Hepatocyte (in vitro differentiated cells): Measurements from ENCODE around the gene NT5C2. TPM values are rescaled to one million over a fixed set of nuclear protein-coding genes. Genes with fewer than 3 reads are reported as not detected.
"Not testable (repeated sequence)": the region's sequence is repeated elsewhere in the genome, so short reads cannot be mapped to it uniquely, and the experiment has no call there.

ENCODE experiments used
- DNase-seq: peaks from one replicate; pipeline ENCODE4 v3.0.0-alpha.2; 2016; ENCODE audit warnings: low spot score
- H2AFZ ChIP-seq: fragments of 200-600 bp; sonication (generic); 2 replicates; pipeline ENCODE4 v1.6.0; 2016; ENCODE audit warnings: antibody characterized with exemption, mild to moderate bottlenecking
- H3K27ac ChIP-seq: fragments of 200-600 bp; sonication (generic); 2 replicates; pipeline ENCODE4 v1.5.1; 2016; ENCODE audit warnings: mild to moderate bottlenecking
- H3K27me3 ChIP-seq: fragments of 200-600 bp; sonication (generic); 2 replicates; pipeline ENCODE4 v1.6.1; 2016
- H3K36me3 ChIP-seq: fragments of 200-600 bp; sonication (generic); replicated peaks from 2 replicates; pipeline ENCODE4 v1.5.1; 2016; ENCODE audit warnings: low read depth; ENCODE audit not compliant: insufficient read depth
- H3K4me1 ChIP-seq: fragments of 200-600 bp; sonication (generic); 2 replicates; pipeline ENCODE4 v1.5.1; 2016; ENCODE audit warnings: mild to moderate bottlenecking, moderate library complexity; ENCODE audit not compliant: insufficient read depth
- H3K4me2 ChIP-seq: fragments of 200-600 bp; sonication (generic); 2 replicates; pipeline ENCODE4 v1.6.0; 2016
- H3K4me3 ChIP-seq: fragments of 200-600 bp; sonication (generic); 2 replicates; pipeline ENCODE4 v1.5.1; 2016; ENCODE audit warnings: mild to moderate bottlenecking
- H3K79me2 ChIP-seq: fragments of 200-600 bp; sonication (generic); 2 replicates; pipeline ENCODE4 v1.6.0; 2017; ENCODE audit warnings: mild to moderate bottlenecking
- H3K9me2 ChIP-seq: fragments of 200-600 bp; sonication (generic); replicated peaks from 2 replicates; pipeline ENCODE4 v1.6.0; 2017; ENCODE audit warnings: mild to moderate bottlenecking; ENCODE audit not compliant: insufficient read depth
- H3K9me3 ChIP-seq: fragments of 200-600 bp; sonication (generic); 2 replicates; pipeline ENCODE4 v1.5.1; 2016; ENCODE audit warnings: low read depth, mild to moderate bottlenecking
- H4K20me1 ChIP-seq: fragments of 200-600 bp; sonication (generic); 2 replicates; pipeline ENCODE4 v1.6.0; 2016; ENCODE audit warnings: mild to moderate bottlenecking; ENCODE audit not compliant: insufficient read depth, poor library complexity, severe bottlenecking
- EZH2 ChIP-seq: fragments of 200-600 bp; sonication (generic); IDR thresholded peaks from 2 replicates; pipeline ENCODE4 v1.6.1; 2016; ENCODE audit warnings: antibody characterized with exemption, mild to moderate bottlenecking, borderline replicate concordance
- EZH2phosphoT487 ChIP-seq: fragments of 200-600 bp; sonication (generic); IDR thresholded peaks from one replicate; pipeline ENCODE4 v1.6.1; 2018; ENCODE audit warnings: antibody characterized with exemption, mild to moderate bottlenecking, low read depth, moderate library complexity; ENCODE audit not compliant: unreplicated experiment, severe bottlenecking
- WGBS: methylation state at CpG from one replicate; pipeline ENCODE4 v1.1.6; 2016; ENCODE audit warnings: low lambda C conversion rate; ENCODE audit errors: missing lambda C conversion rate; 5-methylcytosine and 5-hydroxymethylcytosine counted together
- polyA plus RNA-seq: library from polyadenylated mRNA; unstranded; fragments of >200 nt; fragmentation: Nextera tagmentation; extraction: Ambion mirVana; gene quantifications from 2 replicates; pipeline ENCODE4 v1.2.1, GENCODE V29; 2016
- total RNA-seq: library from RNA; depleted of rRNA; stranded (reverse); fragments of >200 nt; gene quantifications from 2 replicates; pipeline ENCODE4 v1.2.3, GENCODE V29; 2014
- TF ChIP-seq, protein P1 (sequence below): fragments of 200-600 bp; sonication (generic); IDR thresholded peaks from 2 replicates; pipeline ENCODE4 v1.5.1; 2016; ENCODE audit warnings: antibody characterized with exemption, mild to moderate bottlenecking; ENCODE audit not compliant: poor library complexity

The NT5C2 gene
- total and polyA plus RNA-seq, 2 experiments from 2014 or later, result 50.7 to 52.0 TPM

DNA sequence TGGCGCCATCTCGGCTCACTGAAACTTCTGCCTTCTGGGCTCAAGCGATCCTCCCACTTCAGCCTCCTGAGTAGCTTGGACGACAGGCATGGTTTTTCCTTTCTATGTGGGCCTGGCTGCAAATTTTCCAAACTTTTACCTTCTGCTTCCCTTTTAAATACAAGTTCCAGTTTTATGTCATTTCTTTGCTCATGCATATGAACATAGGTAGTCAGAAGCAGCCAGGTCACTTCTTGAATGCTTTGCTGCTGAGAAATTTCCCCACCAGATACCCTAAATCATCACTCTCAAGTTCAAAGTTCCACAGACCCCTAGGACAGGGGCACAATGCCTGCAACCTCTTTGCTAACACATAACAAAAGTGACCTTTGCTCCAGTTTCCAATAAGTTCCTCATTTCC lies 31.1 kb upstream of the NT5C2 start:
- Histone ChIP-seq H3K4me2 (no peak overlapping the region), H3K4me1 (no peaks in the 10 kb centered on the region), H2AFZ (no peak overlapping the region), H3K9me2 (no peaks in the 10 kb centered on the region), H3K4me3 (no peak overlapping the region), H3K27ac (no peak overlapping the region), H3K36me3 (no peaks in the 10 kb centered on the region), H3K9me3 (no peaks in the 10 kb centered on the region), H3K27me3 (no peaks in the 10 kb centered on the region), H3K79me2 (no peaks in the 10 kb centered on the region), H4K20me1 (no peaks in the 10 kb centered on the region)
- TF ChIP-seq EZH2, result no peak
- no peak for TF ChIP-seq EZH2phosphoT487
- TF ChIP-seq, protein P1, sequence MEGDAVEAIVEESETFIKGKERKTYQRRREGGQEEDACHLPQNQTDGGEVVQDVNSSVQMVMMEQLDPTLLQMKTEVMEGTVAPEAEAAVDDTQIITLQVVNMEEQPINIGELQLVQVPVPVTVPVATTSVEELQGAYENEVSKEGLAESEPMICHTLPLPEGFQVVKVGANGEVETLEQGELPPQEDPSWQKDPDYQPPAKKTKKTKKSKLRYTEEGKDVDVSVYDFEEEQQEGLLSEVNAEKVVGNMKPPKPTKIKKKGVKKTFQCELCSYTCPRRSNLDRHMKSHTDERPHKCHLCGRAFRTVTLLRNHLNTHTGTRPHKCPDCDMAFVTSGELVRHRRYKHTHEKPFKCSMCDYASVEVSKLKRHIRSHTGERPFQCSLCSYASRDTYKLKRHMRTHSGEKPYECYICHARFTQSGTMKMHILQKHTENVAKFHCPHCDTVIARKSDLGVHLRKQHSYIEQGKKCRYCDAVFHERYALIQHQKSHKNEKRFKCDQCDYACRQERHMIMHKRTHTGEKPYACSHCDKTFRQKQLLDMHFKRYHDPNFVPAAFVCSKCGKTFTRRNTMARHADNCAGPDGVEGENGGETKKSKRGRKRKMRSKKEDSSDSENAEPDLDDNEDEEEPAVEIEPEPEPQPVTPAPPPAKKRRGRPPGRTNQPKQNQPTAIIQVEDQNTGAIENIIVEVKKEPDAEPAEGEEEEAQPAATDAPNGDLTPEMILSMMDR, result no peak
- WGBS, result 91% methylated on average over 4 of the region's 4 CpGs
- DNase-seq, result no peak

DNA sequence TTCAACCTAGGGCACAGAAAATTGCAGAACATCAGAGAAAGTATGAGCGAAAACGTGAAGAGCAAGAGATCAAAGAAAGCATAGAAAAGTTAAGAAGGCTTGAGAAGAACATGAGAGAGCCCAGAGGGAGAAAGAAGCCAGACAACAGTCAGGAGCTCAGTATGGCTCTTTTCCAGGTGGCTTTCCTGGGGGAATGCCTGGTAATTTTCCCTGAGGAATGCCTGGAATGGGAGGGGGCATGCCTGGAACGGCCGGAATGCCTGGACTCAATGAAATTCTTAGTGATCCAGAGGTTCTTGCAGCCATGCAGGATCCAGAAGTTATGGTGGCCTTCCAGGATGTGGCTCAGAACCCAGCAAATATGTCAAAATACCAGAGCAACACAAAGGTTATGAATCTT lies 23.3 kb upstream of the NT5C2 start:
- not testable (repeated sequence) for H3K9me2 ChIP-seq, DNase-seq, H3K4me2 ChIP-seq, H3K36me3 ChIP-seq, H2AFZ ChIP-seq, H3K9me3 ChIP-seq, H3K4me1 ChIP-seq, H3K27me3 ChIP-seq, H3K27ac ChIP-seq, H3K79me2 ChIP-seq, H4K20me1 ChIP-seq, H3K4me3 ChIP-seq
- 43% methylated on average over 4 of the region's 4 CpGs for WGBS

GRCh38 chr10:103215601-103216000 lies 22.5 kb upstream of the NT5C2 start:
- Histone ChIP-seq H3K36me3 (no peaks in the 10 kb centered on the region), H3K27ac (no peak overlapping the region), H3K4me1 (no peaks in the 10 kb centered on the region), H3K79me2 (no peaks in the 10 kb centered on the region), H3K4me2 (no peak overlapping the region), H3K4me3 (no peak overlapping the region), H3K27me3 (no peaks in the 10 kb centered on the region), H4K20me1 (no peaks in the 10 kb centered on the region), H3K9me3 (no peaks in the 10 kb centered on the region), H3K9me2 (no peaks in the 10 kb centered on the region), H2AFZ (no peak overlapping the region)
- no peak for DNase-seq
- 83% methylated on average over 5 of the region's 5 CpGs for WGBS
- no peak for TF ChIP-seq EZH2phosphoT487
- TF ChIP-seq, protein P1, result no peak
- no peak for TF ChIP-seq EZH2

GRCh38 chr10:103210262-103210661 lies 17.2 kb upstream of the NT5C2 start:
- WGBS, result 95% methylated on average over 4 of the region's 4 CpGs
- H3K27ac ChIP-seq, DNase-seq, H3K4me2 ChIP-seq, H3K4me3 ChIP-seq, H3K4me1 ChIP-seq, H3K36me3 ChIP-seq, H3K79me2 ChIP-seq, H3K9me3 ChIP-seq, H3K27me3 ChIP-seq, H4K20me1 ChIP-seq, H3K9me2 ChIP-seq, H2AFZ ChIP-seq: not testable (repeated sequence)

- not testable (repeated sequence) for H3K27me3 ChIP-seq, H3K9me3 ChIP-seq, H2AFZ ChIP-seq, H3K27ac ChIP-seq, H4K20me1 ChIP-seq, H3K4me2 ChIP-seq, H3K4me3 ChIP-seq, H3K9me2 ChIP-seq, H3K79me2 ChIP-seq, H3K36me3 ChIP-seq, H3K4me1 ChIP-seq, DNase-seq
- WGBS, result 43% methylated on average over 3 of the region's 3 CpGs
These were observed 14.6 kb upstream of the NT5C2 start for GRCh38 chr10:103207643-103208042.
